Right lobe of liver (tissue), 4 donors: ENCODE data around the gene IMPDH2.
A peak's percentile ranks its signal among the peaks of the same experiment; 100 is the strongest.

ENCODE experiments used
- POLR2A ChIP-seq: fragments of 450-650 bp; IDR thresholded peaks from one replicate; pipeline ENCODE4 v1.6.1; 2017; ENCODE audit warnings: antibody characterized with exemption, mild to moderate bottlenecking
- TF ChIP-seq, protein P1 (sequence below), 4 donors: fragments of 200-600 bp in 3 of 4; fragments of 450-650 bp in 1 of 4; IDR thresholded peaks; one replicate each; pipeline versions ENCODE4 v1.5.1 to v1.8.0; 2016 to 2022; ENCODE audit warnings: antibody characterized with exemption in 4 of 4, mild to moderate bottlenecking in 2 of 4
- donor health status: DM: no; HTN: no; CAD: no.
- donor health status: DM: no; HTN: no; CAD: no.
- donor health status: DM: no; HTN: yes; CAD: no.

DNA sequence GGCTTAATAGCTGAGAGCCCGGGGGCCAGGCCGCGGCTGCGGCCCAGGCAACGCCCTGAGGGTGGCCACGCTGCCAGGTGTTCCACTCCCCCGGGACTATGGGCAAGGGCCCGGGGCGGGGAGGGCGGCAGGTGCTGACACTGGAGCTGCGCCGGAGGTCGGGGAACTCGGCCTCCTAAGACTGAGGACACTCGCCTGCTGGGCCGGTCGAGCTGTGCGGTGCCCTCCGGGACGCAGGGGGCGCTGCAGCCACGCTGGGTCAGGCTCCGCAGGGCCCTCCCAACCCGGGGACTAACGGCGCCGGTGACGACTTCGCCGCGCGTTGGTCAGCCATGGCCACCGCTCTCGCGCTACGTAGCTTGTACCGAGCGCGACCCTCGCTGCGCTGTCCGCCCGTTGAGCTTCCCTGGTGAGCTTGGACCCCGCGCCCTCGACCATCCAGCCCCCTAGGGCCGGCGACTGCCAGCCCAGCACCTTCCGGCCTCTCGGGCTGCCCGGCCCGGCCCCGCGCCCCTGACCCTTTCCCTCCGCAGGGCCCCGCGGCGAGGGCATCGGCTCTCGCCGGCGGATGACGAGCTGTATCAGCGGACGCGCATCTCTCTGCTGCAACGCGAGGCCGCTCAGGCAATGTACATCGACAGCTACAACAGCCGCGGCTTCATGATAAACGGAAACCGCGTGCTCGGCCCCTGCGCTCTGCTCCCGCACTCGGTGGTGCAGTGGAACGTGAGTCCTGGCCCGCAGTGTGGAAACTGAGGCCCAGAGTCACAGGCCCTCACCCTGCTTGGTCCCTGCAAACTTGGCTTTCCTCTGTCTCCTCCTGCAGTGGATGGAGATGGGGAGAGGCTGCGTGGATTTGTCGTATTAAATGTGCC lies 7.1 kb downstream of the IMPDH2 start, which contains the start of gene NDUFAF3:
- TF ChIP-seq, protein P1, sequence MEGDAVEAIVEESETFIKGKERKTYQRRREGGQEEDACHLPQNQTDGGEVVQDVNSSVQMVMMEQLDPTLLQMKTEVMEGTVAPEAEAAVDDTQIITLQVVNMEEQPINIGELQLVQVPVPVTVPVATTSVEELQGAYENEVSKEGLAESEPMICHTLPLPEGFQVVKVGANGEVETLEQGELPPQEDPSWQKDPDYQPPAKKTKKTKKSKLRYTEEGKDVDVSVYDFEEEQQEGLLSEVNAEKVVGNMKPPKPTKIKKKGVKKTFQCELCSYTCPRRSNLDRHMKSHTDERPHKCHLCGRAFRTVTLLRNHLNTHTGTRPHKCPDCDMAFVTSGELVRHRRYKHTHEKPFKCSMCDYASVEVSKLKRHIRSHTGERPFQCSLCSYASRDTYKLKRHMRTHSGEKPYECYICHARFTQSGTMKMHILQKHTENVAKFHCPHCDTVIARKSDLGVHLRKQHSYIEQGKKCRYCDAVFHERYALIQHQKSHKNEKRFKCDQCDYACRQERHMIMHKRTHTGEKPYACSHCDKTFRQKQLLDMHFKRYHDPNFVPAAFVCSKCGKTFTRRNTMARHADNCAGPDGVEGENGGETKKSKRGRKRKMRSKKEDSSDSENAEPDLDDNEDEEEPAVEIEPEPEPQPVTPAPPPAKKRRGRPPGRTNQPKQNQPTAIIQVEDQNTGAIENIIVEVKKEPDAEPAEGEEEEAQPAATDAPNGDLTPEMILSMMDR (IDR thresholded peaks at IDR 0.05) = peak; percentile 98 to 100 (median 99)
- peak; percentile 71 for TF ChIP-seq POLR2A
